GM12865 (cell line): ENCODE data around the gene PLEKHG4.

Experiments
- DNase-seq: peaks from one replicate; pipeline ENCODE4 v3.0.0; 2010; ENCODE audit warnings: low read depth
- H3K4me3 ChIP-seq: 2 replicates; pipeline ENCODE4 v1.5.1; 2011; ENCODE audit warnings: mild to moderate bottlenecking, low read depth, low read length, control low read depth
- TF ChIP-seq, protein P1 (sequence below): IDR thresholded peaks from 2 replicates; pipeline ENCODE4 v1.5.1; 2011; ENCODE audit warnings: low read length, control low read depth, low read depth, inconsistent platforms; ENCODE audit not compliant: insufficient read depth; ENCODE audit errors: missing control alignments

PLEKHG4 gene

DNA sequence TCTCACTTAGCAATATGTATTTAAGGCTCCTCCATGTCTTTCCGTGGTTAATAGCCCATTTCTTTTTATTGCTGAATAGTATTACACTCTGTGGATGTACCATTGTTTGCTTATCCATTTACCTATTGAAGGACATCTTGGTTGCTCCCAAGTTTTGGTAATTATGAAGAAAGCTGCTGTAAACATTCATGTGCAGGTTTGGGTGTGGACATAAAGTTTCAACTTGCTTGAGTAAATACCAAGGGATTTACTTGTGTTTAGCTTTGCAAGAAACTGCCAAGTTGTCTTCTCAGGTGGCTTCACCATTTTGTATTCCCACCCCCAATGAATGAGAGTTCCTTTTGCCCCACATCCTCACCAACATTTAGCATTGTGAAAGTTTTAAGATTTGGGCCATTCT is 56.8 kb downstream of the PLEKHG4 start:
- TF ChIP-seq, protein P1, sequence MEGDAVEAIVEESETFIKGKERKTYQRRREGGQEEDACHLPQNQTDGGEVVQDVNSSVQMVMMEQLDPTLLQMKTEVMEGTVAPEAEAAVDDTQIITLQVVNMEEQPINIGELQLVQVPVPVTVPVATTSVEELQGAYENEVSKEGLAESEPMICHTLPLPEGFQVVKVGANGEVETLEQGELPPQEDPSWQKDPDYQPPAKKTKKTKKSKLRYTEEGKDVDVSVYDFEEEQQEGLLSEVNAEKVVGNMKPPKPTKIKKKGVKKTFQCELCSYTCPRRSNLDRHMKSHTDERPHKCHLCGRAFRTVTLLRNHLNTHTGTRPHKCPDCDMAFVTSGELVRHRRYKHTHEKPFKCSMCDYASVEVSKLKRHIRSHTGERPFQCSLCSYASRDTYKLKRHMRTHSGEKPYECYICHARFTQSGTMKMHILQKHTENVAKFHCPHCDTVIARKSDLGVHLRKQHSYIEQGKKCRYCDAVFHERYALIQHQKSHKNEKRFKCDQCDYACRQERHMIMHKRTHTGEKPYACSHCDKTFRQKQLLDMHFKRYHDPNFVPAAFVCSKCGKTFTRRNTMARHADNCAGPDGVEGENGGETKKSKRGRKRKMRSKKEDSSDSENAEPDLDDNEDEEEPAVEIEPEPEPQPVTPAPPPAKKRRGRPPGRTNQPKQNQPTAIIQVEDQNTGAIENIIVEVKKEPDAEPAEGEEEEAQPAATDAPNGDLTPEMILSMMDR, result no peak
- no peak overlapping the region for H3K4me3 ChIP-seq
- no peak for DNase-seq

DNA sequence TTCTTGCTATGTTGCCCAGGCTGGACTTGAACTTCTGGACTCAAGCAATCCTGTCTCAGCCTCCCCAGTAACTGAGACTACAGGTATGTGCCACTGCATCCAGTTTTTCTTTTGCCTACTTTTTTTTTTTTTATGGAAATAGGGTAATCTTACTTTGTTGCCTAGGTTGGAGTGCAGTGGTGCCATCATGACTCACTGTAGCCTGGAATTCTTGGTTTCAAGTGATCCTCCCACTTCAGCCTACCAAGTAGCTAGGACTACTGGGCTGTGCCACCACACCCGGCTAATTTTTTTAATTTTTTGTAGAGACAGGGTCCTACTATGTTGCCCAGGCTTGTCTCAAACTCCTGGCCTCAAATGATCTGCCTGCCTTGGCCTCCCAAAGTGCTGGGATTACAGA is 57.3 kb downstream of the PLEKHG4 start:
- no peak for DNase-seq
- H3K4me3 ChIP-seq, result no peak overlapping the region
- TF ChIP-seq, protein P1, result no peak
